Stimulated activated CD8-positive, alpha-beta memory T cell treated with anti-CD3 and anti-CD28 coated beads, Interleukin-7, amount 100 ng/mL, for 24 hours (primary cell): ENCODE data around the gene UNC45A.

Experiments
- DNase-seq: peaks from one replicate; pipeline ENCODE4 v3.0.0-alpha.2; 2020; ENCODE audit warnings: low read depth

The UNC45A gene

GRCh38 chr15:90962021-90962420 is 26.9 kb downstream of the UNC45A start:
- no peak for DNase-seq

GRCh38 chr15:90966262-90966661 is 31.2 kb downstream of the UNC45A start:
- no peak for DNase-seq

- DNase-seq, result no peak
Observed at GRCh38 chr15:90967206-90967605, 32.1 kb downstream of the UNC45A start.

GRCh38 chr15:90968434-90968833 is 33.3 kb downstream of the UNC45A start:
- DNase-seq, result no peak

- no peak for DNase-seq
Observed at GRCh38 chr15:90970274-90970673, 35.2 kb downstream of the UNC45A start.

- no peak for DNase-seq
Observed at GRCh38 chr15:90972133-90972532, 37.0 kb downstream of the UNC45A start.

GRCh38 chr15:90974216-90974615 is 39.1 kb downstream of the UNC45A start:
- DNase-seq, result no peak

GRCh38 chr15:90979582-90979981 is 44.5 kb downstream of the UNC45A start:
- no peak for DNase-seq

- no peak for DNase-seq
Observed at GRCh38 chr15:90981681-90982080, 46.6 kb downstream of the UNC45A start.

- no peak for DNase-seq
Observed at GRCh38 chr15:90982135-90982534, 47.0 kb downstream of the UNC45A start.

- DNase-seq, result no peak
Observed at GRCh38 chr15:90986790-90987507, 51.9 kb downstream of the UNC45A start.

GRCh38 chr15:90987561-90988141 is 52.6 kb downstream of the UNC45A start:
- DNase-seq, result no peak

- DNase-seq, result no peak
Observed at GRCh38 chr15:90988296-90988695, 53.2 kb downstream of the UNC45A start.

- no peak for DNase-seq
Observed at GRCh38 chr15:90989040-90989768, 54.1 kb downstream of the UNC45A start.

GRCh38 chr15:90990446-90990845 is 55.4 kb downstream of the UNC45A start:
- DNase-seq, result no peak

- DNase-seq, result no peak
Observed at GRCh38 chr15:90991587-90992285, 56.7 kb downstream of the UNC45A start.

- no peak for DNase-seq
Observed at GRCh38 chr15:90994059-90994416, 59.0 kb downstream of the UNC45A start.

GRCh38 chr15:90994417-90995311 is 59.6 kb downstream of the UNC45A start, which contains the start of gene PRC1:
TSS of gene PRC1 (minus strand) at chr15:90994535. CDS start at chr15:90994417, 118 bp downstream.
- DNase-seq, result peak; percentile 95

GRCh38 chr15:90998737-90999136 is 63.7 kb downstream of the UNC45A start:
- DNase-seq, result no peak

GRCh38 chr15:91001209-91001608 is 66.1 kb downstream of the UNC45A start:
- DNase-seq, result no peak
